Islet of Langerhans (tissue), 1 donor: ENCODE measurements around the gene SCAMP2.

ENCODE experiments used
- FAIRE-seq: peaks from one replicate; lab custom pipeline; 2011; peaks lifted over from hg19 to GRCh38; lab: Jason Lieb, UNC

The SCAMP2 gene

GRCh38 chr15:74816624-74817369, 56.4 kb downstream of the SCAMP2 start:
- no peak for FAIRE-seq

- no peak for FAIRE-seq
Measured at GRCh38 chr15:74815961-74816360, 57.2 kb downstream of the SCAMP2 start.

- FAIRE-seq = no peak
Measured at GRCh38 chr15:74815121-74815934, 57.8 kb downstream of the SCAMP2 start.

GRCh38 chr15:74812533-74812932, 60.6 kb downstream of the SCAMP2 start, which contains the start of gene LMAN1L:
Gene LMAN1L, plus strand, starts transcription at chr15:74812835. Its CDS starts 20 bp downstream, at chr15:74812855.
- FAIRE-seq = no peak

- no peak for FAIRE-seq
Measured at GRCh38 chr15:74809956-74810355, 63.2 kb downstream of the SCAMP2 start.

GRCh38 chr15:74809242-74809641, 63.9 kb downstream of the SCAMP2 start:
- FAIRE-seq = no peak

GRCh38 chr15:74808840-74809229, 64.3 kb downstream of the SCAMP2 start:
- no peak for FAIRE-seq

- FAIRE-seq = no peak
Measured at GRCh38 chr15:74808078-74808839, 64.9 kb downstream of the SCAMP2 start.

- no peak for FAIRE-seq
Measured at GRCh38 chr15:74807282-74807681, 65.9 kb downstream of the SCAMP2 start.

- no peak for FAIRE-seq
Measured at GRCh38 chr15:74804935-74805334, 68.2 kb downstream of the SCAMP2 start.

- FAIRE-seq = no peak
Measured at GRCh38 chr15:74802862-74803447, 70.2 kb downstream of the SCAMP2 start.

GRCh38 chr15:74802290-74802689, 70.9 kb downstream of the SCAMP2 start:
- no peak for FAIRE-seq

- no peak for FAIRE-seq
Measured at GRCh38 chr15:74801311-74801997, 71.7 kb downstream of the SCAMP2 start.

- FAIRE-seq = no peak
Measured at GRCh38 chr15:74800559-74801094, 72.5 kb downstream of the SCAMP2 start.

- FAIRE-seq = no peak
Measured at GRCh38 chr15:74799856-74800558, 73.2 kb downstream of the SCAMP2 start.

- no peak for FAIRE-seq
Measured at GRCh38 chr15:74799255-74799855, 73.8 kb downstream of the SCAMP2 start.

- FAIRE-seq = no peak
Measured at GRCh38 chr15:74798388-74799254, 74.5 kb downstream of the SCAMP2 start.

GRCh38 chr15:74795966-74796625, 77.1 kb downstream of the SCAMP2 start:
- no peak for FAIRE-seq

- no peak for FAIRE-seq
Measured at GRCh38 chr15:74794970-74795349, 78.2 kb downstream of the SCAMP2 start.
